Articular chondrocyte of knee joint (primary cell): Measurements from ENCODE around the gene GOLGA1. TPM values are rescaled to one million over a fixed set of nuclear protein-coding genes. Genes with fewer than 3 reads are reported as not detected.

Experiments used
- small RNA-seq: library from RNA; depleted of rRNA; stranded (forward); fragments of <200 nt; gene quantifications from one replicate; pipeline ENCODE3, GENCODE V24; 2012
- total RNA-seq: library from RNA; depleted of rRNA; stranded (reverse); fragments of >200 nt; gene quantifications from 2 replicates; pipeline ENCODE4 v1.2.3, GENCODE V29; 2012

Gene GOLGA1, protein sequence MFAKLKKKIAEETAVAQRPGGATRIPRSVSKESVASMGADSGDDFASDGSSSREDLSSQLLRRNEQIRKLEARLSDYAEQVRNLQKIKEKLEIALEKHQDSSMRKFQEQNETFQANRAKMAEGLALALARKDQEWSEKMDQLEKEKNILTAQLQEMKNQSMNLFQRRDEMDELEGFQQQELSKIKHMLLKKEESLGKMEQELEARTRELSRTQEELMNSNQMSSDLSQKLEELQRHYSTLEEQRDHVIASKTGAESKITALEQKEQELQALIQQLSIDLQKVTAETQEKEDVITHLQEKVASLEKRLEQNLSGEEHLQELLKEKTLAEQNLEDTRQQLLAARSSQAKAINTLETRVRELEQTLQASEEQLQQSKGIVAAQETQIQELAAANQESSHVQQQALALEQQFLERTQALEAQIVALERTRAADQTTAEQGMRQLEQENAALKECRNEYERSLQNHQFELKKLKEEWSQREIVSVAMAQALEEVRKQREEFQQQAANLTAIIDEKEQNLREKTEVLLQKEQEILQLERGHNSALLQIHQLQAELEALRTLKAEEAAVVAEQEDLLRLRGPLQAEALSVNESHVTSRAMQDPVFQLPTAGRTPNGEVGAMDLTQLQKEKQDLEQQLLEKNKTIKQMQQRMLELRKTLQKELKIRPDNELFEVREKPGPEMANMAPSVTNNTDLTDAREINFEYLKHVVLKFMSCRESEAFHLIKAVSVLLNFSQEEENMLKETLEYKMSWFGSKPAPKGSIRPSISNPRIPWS
- 14.0 and 14.7 TPM in 2 replicates for total RNA-seq

DNA sequence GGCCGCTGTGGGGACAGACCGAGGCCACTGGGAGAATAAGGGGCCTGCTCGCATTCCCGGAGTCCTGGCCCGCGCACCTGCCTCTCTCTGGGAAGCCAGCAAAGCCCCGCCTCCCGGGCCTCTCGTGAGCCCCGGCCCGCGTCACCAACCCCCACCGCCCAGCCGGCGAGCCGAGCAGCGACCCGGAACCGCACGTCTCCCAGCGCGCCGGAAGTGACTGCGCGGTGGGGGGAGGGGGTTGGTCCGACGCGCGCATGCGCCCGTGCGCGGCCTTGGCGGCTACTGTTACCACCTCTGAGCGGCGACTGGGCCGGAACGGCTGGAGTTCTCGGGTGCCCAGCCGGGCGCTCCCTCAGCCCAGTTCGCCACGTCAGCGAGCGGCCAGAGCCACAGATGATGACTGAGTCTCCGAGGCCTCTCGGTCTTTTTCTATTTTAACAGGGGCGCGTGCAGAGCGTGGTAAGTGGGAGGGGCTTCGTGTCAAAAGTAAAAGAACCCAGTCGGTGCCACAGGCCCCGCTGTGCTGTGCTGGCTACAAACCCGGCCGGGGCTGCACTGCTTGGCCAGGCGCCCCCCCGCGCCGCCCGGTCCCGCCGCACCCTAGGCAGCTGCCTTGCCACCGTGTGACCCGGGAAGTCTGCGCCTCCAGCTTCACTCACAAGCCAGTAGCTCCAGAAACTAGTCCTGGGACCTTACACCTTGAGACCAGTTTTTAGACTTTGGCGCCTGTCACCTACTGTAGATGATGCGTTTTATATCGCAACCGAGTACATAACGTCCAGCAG is at the start of gene GOLGA1:
Gene GOLGA1 (minus strand): TSS at position 190 of the 785 bp plus-strand sequence. CDS start 2,372 bp downstream, outside the sequence.

DNA sequence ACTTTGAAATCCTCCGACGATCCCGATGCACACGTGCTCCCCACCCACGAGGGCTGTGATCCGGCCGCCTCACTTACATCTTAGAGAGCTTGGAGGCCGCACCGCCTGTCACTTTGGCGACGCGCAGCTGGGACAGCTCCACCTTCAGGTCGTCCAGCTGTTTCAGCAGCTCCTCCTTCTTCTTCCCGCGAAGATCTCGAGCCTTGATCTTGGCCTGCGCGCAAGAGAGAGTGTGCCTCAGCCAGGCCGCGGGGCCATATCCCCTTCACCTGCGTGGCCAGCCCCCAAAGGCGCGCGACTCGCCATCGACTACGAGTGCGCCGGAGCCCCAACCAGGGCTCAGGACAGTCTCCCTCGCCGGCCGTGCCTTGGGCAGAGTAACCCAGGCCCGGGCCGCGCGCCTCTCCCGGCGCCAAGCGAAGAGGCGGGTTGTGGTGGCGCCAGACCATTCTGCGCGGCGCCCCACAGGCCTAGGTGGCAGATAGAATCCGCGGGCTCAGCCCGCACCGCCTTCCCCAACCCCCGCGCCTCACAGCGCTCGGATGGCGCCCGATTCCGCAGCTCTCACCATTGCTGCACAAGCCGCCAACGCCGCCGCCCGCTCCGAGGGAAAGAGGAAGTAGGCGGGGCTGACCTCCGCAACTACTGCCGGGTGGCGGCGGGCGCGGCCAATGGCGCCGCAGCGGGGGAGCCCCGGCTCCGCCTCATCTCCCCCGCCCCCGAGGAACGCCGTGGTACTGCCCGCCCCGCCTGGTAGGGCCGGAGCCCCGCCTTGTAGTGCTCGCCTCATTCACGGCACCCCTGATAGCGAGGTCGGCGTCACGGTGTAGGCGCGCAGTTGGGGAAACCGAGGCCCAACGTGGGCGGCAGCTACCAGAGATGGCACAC is 79.3 kb downstream of the GOLGA1 start, which contains the start of the genes ARPC5L and RPL35:
Gene ARPC5L (plus strand): TSS at position 789 of the 888 bp plus-strand sequence. CDS start 7,161 bp downstream, outside the sequence.
Gene RPL35 (minus strand): TSS at position 616 of the 888 bp plus-strand sequence. CDS start 45 bp downstream, at position 571.

DNA sequence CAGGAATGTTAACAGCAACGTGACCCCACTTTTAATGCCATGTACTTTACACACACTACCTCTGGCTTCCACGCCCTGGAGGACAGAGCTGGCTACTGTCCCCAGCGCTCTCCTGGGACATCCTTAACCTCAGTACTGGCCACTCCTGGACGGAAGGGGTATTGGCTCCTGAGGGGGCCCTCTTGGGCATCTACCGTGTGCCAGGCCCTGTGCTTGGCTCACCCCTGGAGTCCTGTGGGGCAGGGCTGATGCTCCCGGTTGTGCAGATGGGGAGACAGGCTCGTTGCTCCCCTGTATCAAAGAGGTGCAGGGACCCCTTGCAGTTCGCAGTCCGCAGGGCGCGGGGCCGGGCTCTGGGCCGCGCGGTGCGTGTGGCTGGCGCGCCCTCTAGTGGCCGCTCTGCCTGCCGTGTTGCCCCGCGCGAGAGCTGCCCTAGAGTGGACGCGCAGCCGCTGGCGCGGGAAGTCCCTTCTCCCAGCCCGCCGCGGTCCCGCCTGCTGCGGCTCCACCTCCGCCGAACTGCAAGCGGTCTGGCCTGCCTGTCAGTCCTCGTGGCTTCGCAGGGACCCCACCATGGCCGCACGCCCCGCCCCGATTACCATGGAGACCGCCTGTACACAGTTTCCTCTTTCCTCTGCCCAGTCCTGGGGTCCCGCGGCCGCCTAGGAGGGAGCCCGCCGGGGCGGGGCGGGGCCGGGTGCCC is 87.9 kb downstream of the GOLGA1 start, which contains the start of gene WDR38:
Gene WDR38 (plus strand): TSS at position 632 of the 703 bp plus-strand sequence. CDS start 72 bp downstream, outside the sequence.

Small RNAs within 50 kb of the gene (small RNA-seq; reads per million reads assigned to genes)
- not detected for gene RNU4-82P

Other genes starting within 250 kb of the GOLGA1 start
- gene NR6A1, start 169.8 kb downstream of the GOLGA1 start, total RNA-seq, result 0.26 and 0.76 TPM in 2 replicates
- 0.39 and 3.2 TPM in 2 replicates for gene OLFML2A, start 163.9 kb downstream of the GOLGA1 start, total RNA-seq
- not detected in 2 replicates for gene WDR38, start 87.6 kb downstream of the GOLGA1 start, total RNA-seq
- 1,442 and 1,760 TPM in 2 replicates for gene RPL35, start 79.1 kb downstream of the GOLGA1 start, total RNA-seq
- gene ARPC5L, start 79.0 kb downstream of the GOLGA1 start, total RNA-seq, result 12.8 and 15.2 TPM in 2 replicates
- 11.3 and 12.3 TPM in 2 replicates for gene SCAI, start 202.4 kb upstream of the GOLGA1 start, total RNA-seq
- 36.5 and 43.4 TPM in 2 replicates for gene PPP6C, start 248.7 kb upstream of the GOLGA1 start, total RNA-seq